HG02943 (cell line): ENCODE measurements around the gene SPRR1A.

Experiments used
- ATAC-seq: cut with Tn5 transposase; IDR thresholded peaks from one replicate; pipeline ENCODE4 v1.9.1; 2021; ENCODE audit warnings: mild to moderate bottlenecking, low read depth, moderate library complexity; ENCODE audit not compliant: unreplicated experiment

The SPRR1A gene

DNA sequence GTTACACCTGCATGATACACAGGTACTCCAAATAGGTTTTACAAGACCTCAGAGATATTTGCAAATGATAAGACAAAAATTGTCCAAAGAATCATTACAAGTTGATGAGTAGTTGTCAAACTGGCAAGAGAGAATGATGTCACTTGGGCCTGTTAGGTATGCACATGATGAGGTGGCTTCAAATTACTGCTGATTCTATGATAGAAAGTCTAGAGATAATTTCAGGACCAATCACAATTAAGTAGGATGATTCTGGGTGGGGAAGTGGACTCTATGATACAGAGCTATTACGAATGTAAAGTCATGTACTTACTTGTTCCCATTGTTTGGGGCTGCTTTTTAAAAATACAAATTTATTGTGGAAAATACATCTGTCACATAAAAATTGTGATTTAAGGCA, 41.9 kb downstream of the SPRR1A start:
- ATAC-seq: no peak

DNA sequence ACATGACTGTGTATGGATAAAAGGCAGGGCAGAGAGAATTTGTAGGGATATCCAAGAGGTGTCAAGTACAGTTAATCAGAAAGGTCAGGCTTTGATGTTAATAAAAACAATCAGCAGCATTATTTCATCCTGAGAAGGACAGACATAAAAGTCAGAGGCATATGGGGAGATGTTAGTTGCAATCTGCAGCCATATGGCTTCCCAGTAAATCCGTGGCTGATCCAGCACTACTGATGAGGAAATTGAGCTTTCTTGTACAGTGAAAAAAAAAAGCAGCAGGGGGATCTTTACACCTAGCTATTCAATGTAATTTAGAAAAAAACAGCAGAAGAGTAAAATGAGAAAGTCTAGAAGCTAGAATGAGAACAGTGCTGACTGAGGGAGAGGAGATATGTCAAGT, 44.9 kb downstream of the SPRR1A start:
- no peak for ATAC-seq

DNA sequence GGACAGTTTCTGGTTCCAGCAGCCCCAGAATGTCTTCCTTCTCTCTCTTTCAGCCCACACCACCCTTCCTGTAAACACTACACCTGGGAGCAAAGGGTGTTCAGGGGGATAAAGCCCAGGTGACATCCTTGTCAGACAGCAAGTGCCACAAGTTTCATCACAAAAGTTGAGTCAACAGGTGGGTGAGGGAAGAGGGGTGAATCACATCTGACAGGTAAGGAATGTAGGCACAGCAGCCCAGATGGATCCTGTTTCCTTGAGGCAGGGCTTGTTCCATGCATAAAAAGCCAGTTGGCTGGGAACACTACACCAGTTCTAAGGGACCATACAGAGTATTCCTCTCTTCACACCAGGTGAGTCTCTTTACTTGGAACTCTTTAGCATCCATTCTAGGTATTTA, 47.0 kb downstream of the SPRR1A start, which contains the start of gene SPRR1B:
TSS of gene SPRR1B (plus strand) at position 309 of the 400 bp plus-strand sequence. CDS start 1,143 bp downstream, outside the sequence.
- no peak for ATAC-seq

DNA sequence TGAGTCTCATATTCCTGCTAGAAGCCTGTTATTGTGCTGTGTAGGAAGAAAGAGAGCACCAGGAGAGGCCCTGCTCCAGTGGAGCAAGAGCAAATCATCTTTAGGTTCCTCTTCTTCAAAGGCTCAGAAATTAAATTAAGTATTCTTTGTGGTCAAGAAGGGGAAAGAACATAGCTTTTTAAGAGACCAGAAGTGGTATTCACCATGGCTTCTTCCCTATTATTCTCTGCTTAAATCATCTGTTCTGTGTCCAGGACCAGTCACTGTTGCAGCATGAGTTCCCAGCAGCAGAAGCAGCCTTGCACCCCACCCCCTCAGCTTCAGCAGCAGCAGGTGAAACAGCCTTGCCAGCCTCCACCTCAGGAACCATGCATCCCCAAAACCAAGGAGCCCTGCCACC, 48.2 kb downstream of the SPRR1A start:
- no peak for ATAC-seq

DNA sequence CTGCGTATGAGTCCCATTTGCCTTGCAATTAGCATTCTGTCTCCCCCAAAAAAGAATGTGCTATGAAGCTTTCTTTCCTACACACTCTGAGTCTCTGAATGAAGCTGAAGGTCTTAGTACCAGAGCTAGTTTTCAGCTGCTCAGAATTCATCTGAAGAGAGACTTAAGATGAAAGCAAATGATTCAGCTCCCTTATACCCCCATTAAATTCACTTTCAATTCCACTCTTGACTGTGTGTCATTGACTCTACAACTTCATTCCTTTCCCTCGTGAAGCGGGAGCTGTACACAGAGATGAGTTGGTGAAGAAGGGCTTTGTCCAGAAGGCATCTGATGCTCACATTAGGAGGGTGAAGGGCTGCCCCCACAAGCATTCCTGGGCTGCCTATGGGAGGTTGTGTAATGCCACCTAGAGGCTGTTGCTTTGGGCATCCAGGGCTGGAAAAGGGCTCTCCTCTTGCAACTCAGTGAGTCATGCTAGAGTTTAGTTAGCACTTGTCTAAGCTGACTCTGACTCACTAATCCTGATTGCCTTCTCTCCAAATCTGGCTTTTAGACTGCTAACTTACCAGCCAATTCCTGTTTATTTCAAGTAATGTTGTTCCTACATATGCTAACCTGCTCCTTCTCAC, 48.9 kb downstream of the SPRR1A start:
- ATAC-seq: no peak

DNA sequence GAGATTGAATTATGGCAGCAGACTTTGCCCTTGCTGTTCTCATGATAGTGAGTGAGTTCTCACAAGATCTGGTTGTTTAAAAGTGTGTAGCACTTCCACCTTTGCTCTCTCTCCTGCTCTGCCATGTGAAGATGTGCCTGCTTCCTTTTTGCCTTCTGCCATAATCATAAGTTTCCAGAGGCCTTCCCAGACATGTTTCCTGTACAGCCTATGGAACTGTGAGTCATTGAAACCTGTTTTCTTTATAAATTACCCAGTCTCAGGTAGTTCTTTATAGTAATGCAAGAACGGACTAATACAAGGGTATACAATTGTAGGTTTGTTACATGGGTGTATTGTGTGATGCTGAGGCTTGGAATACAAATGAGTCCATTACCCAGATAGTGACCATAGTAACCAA, 51.3 kb downstream of the SPRR1A start:
- no peak for ATAC-seq
